C4-2B (cell line): Measurements from ENCODE around the gene WBP1L.

Experiments
- ZFX ChIP-seq: fragments of 450-650 bp; IDR thresholded peaks from 2 replicates; pipeline ENCODE4 v1.6.1; 2017
- TF ChIP-seq, protein P1 (sequence below): fragments of 450-650 bp; conservative IDR thresholded peaks from 2 replicates; pipeline ENCODE4 v1.5.1; 2017; ENCODE audit warnings: mild to moderate bottlenecking

DNA sequence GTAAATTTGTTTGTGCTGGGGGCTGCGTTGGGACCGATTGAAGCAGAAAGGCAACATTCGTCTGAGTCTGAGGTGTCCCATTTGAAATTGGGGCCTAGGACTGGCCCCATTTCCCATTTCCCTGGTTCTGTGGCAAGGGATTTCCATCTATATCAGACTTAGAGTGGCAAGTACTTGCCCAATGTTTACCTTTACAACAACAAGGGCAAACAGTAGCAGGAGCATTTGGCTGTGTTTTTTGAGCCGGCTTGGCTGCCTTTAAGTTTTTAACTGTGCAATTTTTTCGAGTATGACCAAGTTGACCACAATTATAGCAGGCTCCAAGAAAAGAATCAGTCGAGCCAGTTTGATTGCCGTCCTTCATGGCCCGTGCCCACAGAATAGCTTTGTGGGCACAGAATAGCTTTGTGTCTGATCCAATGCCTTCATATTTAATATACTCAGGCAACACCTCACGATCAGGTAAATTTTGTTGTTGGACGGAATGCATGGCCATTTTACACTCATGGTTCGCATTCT lies 98.1 kb downstream of the WBP1L start:
- TF ChIP-seq, protein P1, sequence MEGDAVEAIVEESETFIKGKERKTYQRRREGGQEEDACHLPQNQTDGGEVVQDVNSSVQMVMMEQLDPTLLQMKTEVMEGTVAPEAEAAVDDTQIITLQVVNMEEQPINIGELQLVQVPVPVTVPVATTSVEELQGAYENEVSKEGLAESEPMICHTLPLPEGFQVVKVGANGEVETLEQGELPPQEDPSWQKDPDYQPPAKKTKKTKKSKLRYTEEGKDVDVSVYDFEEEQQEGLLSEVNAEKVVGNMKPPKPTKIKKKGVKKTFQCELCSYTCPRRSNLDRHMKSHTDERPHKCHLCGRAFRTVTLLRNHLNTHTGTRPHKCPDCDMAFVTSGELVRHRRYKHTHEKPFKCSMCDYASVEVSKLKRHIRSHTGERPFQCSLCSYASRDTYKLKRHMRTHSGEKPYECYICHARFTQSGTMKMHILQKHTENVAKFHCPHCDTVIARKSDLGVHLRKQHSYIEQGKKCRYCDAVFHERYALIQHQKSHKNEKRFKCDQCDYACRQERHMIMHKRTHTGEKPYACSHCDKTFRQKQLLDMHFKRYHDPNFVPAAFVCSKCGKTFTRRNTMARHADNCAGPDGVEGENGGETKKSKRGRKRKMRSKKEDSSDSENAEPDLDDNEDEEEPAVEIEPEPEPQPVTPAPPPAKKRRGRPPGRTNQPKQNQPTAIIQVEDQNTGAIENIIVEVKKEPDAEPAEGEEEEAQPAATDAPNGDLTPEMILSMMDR: no peak
- no peak for TF ChIP-seq ZFX
